C4-2B (cell line): ENCODE results near the gene CREB5.

Experiments
- ZFX ChIP-seq: fragments of 450-650 bp; IDR thresholded peaks from 2 replicates; pipeline ENCODE4 v1.6.1; 2017
- TF ChIP-seq, protein P1 (sequence below): fragments of 450-650 bp; conservative IDR thresholded peaks from 2 replicates; pipeline ENCODE4 v1.5.1; 2017; ENCODE audit warnings: mild to moderate bottlenecking

DNA sequence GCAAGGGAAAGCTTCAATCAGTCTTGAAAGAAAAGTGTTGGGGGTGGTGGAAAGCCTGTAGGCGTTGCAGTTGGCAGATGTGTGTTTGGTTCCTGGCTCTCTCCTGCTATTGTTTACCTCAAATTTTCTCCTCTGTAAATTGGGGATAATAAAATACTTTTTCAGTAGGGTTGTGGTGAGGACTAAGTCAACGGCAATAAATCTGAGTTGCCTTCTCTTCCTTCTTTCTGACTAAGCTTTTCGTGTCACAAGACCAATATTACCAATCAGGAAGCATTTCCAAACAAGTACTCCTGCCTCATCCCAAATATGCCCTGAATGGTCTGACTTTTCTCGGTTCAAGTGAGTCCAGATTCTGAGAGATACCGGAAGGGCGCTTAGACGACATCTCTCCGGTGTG lies 54.0 kb downstream of the CREB5 start:
- TF ChIP-seq, protein P1, sequence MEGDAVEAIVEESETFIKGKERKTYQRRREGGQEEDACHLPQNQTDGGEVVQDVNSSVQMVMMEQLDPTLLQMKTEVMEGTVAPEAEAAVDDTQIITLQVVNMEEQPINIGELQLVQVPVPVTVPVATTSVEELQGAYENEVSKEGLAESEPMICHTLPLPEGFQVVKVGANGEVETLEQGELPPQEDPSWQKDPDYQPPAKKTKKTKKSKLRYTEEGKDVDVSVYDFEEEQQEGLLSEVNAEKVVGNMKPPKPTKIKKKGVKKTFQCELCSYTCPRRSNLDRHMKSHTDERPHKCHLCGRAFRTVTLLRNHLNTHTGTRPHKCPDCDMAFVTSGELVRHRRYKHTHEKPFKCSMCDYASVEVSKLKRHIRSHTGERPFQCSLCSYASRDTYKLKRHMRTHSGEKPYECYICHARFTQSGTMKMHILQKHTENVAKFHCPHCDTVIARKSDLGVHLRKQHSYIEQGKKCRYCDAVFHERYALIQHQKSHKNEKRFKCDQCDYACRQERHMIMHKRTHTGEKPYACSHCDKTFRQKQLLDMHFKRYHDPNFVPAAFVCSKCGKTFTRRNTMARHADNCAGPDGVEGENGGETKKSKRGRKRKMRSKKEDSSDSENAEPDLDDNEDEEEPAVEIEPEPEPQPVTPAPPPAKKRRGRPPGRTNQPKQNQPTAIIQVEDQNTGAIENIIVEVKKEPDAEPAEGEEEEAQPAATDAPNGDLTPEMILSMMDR = no peak
- no peak for TF ChIP-seq ZFX
